HG02623 (cell line): ENCODE data around the gene ZNF592.

ENCODE experiments used
- ATAC-seq: cut with Tn5 transposase; IDR thresholded peaks from one replicate; pipeline ENCODE4 v1.9.1; 2021; ENCODE audit warnings: moderate library complexity; ENCODE audit not compliant: unreplicated experiment

ZNF592 gene

DNA sequence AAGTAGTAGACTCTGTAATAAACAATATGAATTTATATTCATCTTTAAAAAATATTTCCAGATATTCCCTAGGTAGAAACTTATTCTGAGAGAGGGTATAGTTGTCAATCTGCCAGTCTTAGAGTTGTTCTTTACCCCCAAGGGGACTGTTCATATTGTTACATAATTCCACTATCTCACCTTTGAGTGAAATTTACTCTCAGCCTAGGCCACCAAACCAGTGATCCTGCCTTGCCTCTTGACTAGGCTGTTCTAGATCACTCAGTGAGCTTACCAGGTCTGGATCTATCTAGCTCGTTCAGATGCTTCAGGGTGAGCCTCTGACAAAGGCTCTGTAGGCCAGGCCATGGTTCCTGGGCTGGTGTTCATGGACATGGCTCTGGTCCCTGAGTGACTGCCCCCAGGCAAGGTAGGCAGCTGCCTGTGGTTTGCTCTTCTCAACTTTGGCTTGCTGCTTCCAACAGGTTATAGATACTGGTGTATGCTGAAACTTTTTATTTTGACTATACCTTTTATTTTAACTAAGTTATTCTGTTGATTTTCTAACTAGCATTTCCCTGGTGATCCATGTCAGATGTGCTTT, 27.6 kb downstream of the ZNF592 start:
- ATAC-seq, result no peak

DNA sequence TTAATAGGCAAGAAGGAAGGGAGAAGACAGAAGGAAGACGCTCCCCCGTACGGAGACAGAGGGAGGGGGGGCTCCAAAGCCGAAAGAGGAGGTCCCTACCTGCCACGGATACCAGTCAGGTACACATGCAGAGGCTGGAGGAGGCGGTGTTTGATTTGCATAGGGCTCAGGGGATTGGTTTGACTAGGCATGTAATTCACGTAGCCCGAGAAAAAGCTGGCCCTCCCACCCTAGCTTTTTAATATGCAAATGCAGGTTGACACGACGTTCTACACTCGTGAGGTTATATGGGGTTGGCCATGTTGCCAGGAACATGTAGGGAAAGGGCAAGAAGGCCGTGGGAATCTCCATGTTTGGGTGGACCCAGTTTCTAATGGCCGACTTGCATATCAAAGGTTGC, 29.8 kb downstream of the ZNF592 start:
- ATAC-seq, result no peak

DNA sequence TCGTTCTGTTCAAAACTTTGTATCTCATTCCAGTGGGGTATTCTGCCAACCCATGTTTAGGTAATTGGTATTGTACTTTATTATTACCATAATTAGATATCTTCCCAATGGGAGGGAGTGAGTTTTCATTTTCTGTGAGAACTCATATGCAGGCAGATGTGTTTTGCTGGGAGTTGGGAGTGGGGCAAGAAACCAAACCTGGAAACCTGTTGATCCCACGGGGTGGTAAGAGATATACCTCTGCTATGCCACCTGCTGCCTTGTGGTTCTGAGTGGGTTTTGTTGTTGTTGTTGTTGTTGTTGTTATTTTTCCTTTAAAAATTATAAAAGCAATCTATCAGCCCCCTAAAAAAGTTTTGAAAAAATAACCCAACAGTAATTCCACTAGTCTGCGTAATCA, 32.1 kb downstream of the ZNF592 start:
- ATAC-seq, result no peak

DNA sequence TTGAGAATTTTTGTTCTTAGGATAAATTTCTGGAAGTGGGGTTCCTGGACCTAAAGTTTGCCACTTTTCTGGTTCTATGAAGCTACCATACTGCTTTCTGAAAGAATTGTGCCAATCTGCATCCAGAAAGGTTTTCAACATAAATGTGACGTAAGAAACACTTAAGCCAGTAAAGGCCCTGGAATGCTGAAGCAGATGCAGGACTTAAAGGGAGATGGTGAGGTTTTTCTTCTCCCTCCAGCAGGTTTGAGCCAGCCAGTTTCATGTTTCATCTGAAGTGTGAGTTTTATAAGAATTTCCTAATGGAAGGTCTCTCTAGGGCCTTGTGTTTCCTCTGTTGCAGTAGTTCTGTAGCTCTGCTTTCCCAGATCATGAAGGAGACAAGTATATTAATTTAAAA, 33.1 kb downstream of the ZNF592 start:
- ATAC-seq, result no peak

DNA sequence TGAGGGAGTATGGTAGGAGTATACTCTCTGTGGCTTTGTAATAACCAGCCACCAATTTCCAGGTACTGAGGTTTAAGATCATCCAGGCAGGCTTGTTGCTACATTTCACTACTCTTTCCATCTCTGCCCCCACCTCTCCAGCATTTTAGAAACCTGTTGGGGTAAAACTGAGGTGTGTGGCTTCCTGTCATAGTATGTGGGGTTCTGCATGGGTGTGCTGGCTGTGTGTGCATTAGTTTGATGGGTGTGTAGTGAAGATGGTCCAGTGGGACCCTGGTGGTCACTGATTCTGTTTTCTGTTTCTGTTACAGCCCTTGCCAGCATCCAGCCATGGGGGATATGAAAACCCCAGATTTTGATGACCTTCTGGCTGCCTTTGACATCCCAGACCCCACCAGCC, 34.0 kb downstream of the ZNF592 start:
- no peak for ATAC-seq

DNA sequence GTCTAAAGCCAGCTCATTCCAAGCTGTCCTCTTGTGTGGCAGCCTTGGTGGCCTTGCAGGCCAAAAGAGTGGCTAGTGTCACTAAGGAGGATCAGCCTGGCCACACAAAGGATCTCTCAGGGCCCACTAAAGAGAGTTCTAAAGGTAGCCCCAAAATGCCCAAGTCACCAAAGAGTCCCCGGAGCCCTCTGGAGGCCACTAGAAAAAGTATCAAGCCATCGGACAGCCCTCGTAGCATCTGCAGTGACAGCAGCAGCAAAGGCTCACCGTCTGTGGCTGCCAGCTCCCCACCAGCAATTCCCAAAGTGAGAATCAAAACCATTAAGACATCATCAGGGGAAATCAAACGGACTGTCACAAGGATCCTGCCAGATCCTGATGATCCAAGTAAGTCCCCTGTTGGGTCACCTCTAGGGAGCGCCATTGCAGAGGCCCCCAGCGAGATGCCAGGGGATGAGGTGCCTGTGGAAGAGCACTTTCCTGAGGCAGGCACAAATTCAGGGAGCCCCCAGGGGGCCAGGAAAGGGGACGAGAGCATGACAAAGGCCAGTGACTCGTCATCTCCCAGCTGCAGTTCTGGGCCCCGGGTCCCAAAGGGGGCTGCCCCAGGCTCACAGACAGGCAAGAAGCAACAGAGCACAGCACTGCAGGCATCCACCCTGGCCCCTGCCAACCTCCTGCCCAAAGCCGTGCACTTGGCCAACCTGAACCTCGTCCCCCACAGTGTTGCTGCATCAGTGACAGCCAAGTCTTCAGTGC, 35.3 kb downstream of the ZNF592 start:
- no peak for ATAC-seq

DNA sequence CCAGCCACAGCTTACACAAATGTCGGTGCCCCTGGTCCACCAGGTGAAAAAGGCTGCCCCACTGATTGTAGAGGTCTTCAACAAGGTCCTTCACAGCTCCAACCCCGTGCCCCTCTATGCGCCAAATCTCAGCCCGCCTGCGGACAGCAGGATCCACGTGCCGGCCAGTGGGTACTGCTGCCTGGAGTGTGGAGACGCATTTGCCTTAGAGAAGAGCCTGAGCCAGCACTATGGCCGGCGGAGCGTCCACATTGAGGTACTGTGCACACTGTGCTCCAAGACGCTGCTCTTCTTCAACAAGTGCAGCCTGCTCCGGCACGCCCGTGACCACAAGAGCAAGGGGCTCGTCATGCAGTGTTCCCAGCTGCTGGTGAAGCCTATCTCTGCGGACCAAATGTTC, 35.9 kb downstream of the ZNF592 start:
- no peak for ATAC-seq

DNA sequence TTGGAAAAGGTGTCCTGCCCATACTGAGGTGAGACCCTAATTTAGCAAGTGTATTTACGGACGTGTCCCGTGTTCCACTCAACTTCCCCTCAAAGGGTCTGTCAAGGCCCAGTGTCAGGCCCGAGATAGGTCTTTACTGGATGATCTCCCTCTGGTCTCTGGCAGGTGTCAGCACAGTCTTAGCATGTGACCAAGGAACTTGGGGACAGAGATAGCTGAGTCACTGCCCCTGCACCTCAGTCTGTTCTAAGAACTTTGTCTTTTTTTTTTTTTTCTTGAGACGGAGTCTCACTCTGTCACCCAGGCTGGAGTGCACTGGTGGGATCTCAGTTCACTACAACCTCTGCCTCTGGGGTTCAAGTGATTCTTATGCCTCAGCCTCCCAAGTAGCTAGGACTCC, 36.7 kb downstream of the ZNF592 start:
- no peak for ATAC-seq

DNA sequence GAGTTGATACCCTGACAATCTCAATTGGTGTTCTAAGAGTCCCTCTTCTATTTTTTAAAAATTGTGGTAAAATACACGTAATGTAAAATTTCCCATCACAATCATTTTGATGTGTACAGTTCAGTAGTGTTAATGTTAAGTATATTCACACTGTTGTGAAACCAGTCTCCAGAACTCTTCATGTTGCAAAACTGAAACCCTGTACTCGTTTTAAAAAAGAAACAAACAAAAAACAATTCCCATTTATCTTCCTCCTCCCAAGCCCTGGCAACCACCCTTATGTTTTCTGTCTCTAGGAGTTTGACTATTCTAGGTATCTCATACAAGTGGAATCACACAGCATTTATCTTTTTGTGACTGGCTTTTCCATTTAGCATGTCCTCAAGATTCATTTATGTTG, 40.1 kb downstream of the ZNF592 start:
- ATAC-seq, result no peak

DNA sequence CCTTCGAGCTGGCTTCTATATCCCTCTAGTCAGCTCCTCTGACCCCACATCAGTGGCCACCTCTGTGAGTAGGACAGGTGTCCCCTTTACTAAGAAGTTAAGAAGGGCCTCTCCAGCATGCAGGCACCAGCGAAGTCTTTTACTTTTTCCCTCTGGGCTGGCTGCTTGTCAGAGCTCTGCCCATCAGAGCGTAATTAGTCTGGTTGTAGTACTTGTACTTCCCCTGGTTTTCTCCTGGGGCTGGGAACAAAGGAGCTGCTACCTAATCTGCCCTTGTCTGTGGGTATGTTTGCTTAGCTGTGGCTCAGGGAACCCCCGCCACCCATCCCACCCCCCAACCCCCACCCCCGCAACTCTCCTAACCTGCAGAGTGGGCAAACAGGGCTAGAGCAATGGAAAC, 41.4 kb downstream of the ZNF592 start:
- ATAC-seq, result no peak

DNA sequence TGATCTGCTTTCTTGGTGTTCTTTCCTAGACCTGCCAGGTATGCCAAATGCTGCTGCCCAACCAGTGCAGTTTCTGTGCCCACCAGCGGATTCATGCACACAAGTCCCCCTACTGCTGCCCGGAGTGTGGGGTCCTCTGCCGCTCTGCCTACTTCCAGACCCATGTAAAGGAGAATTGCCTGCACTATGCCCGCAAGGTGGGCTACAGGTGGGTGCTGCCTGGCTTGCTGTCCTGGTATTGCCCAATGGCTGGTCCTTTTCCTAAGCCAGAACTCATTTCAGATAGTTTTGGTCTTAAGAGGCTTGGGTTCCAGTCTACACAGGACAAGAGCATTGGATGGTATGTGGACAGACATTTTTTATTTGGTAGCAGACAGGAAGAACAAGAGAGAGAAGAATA, 42.3 kb downstream of the ZNF592 start:
- ATAC-seq, result no peak

DNA sequence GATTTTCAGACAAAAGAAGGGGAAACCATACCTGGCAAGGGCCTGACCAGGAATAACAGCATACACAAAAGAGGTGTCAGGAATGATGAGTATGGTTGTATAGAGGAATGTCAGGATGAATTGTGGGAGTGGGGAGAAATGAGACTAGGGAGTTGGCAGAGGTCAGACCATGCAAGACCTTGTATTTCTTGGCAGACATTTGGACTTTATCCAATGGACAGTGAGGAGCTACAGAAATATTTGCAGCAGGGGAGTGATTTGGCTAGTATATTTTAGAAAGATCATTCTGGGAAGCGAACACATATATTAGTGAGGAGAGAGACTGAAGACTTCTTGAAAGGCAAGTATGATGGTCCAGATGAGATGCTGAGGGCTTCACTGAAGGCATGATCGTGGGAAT, 43.4 kb downstream of the ZNF592 start:
- ATAC-seq, result no peak

DNA sequence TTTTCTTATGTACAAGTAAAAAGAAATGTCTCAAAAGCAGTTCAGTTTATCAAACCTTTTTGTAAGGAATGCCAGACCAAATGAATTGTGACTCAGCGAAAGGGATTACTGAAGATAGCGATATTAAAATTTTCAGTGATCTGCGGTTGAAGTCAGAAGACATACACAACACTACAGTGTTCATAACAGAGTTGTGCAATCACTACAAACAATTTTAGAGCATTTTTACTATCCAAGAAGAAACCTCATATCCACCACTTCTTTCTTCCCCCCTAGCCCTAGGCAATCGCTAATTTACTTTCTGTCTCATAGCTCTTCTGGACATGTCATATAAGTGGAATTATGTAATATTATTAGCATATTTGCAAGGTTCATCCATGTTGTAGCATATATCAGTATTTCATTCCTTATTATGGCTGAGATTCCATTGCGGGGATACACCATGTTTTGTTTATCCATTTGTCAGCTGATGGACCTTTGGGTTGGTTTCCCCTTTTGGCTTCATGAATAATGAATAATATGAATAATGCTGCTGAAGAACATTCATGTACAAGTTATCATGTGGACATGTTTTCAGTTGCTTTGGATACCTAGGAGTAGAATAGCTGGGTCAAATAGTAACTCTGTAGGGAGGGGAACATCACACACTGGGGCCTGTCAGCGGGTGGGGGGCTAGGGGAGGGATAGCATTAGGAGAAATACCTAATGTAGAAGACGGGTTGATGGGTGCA, 45.2 kb downstream of the ZNF592 start:
- ATAC-seq, result no peak

DNA sequence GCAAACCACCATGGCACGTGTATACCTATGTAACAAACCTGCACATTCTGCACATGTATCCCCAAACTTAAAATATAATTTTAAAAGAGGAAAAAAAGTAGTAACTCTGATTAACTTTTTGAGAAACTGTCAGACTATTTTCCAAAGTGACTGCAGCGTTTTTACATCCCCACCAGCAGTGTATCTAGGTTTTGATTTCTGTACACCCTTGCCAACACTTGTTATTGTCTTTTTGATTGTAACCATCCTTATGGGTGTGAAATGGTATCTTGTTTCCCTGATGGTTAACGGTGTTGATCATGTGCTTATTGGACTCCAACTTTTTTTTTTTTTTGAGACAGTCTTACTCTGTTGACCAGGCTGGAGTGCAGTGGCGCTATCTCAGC, 45.8 kb downstream of the ZNF592 start:
- no peak for ATAC-seq

DNA sequence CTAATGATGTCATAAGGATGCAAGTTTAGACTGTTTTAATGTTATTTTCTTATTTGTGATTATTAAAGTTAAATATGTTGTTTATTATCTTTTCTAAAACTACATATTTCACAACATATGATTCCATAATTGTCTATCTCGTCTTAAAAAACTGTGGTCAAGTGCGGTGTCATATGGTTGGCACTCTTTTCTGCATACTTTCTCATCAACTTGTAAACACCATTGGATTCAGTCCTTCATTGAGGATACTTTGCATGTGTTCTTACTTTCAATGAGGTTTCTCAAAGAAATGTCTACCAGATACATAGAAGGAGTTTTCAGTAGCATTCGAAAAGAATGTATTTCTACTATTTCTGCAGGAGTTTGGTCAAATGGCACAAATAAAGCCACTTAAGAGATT, 46.8 kb downstream of the ZNF592 start:
- no peak for ATAC-seq

DNA sequence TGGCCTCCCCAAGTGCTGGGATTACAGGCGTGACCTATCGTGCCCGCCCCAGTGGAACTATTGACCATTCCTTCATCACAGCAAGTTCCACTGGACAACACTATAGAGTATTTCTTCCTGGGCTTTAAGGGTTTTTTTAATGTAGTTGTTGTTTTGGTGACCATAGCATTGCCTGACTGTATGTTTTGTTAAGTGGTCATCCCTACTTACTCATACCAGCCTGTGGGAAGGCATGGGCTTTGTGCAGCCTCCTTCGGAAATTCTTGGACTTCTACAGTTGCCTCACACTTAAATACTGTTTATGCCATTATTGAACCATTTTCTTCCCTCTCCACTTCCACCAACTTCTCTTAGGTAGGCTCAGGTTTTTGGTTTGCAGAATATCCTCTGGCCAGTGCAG, 48.8 kb downstream of the ZNF592 start:
- no peak for ATAC-seq

DNA sequence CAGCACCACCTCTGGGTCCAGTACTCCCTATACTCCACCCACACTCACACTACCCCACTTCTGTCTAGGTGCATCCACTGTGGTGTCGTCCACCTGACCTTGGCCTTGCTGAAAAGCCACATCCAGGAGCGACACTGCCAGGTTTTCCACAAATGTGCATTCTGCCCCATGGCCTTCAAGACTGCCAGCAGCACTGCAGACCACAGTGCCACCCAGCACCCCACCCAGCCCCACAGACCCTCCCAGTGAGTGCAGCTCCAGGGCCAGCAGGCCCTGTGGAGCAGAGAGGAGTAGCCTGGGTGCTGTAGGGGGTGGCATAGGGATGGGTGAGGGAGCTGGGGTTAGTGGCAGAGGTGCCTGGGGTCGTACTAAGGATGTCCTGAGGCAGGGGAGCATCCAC, 49.4 kb downstream of the ZNF592 start:
- no peak for ATAC-seq

DNA sequence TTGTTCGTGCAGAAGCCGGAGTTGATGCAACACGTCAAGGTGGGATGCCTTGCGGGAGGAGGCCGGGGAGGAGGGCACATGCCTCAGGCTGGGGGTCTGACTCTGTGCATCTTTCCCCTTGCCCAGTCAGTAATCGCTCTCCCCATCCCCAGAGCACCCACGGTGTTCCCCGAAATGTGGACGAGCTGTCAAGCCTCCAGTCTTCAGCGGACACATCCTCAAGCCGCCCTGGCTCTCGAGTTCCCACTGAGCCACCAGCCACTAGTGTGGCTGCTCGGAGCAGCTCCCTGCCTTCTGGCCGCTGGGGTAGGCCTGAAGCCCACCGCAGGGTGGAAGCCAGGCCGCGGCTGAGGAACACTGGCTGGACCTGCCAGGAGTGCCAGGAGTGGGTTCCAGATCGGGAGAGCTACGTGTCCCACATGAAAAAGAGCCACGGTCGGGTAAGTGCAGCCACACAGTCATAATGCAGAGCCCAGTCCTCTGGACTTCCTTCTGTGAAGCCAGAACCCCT, 50.1 kb downstream of the ZNF592 start:
- no peak for ATAC-seq

DNA sequence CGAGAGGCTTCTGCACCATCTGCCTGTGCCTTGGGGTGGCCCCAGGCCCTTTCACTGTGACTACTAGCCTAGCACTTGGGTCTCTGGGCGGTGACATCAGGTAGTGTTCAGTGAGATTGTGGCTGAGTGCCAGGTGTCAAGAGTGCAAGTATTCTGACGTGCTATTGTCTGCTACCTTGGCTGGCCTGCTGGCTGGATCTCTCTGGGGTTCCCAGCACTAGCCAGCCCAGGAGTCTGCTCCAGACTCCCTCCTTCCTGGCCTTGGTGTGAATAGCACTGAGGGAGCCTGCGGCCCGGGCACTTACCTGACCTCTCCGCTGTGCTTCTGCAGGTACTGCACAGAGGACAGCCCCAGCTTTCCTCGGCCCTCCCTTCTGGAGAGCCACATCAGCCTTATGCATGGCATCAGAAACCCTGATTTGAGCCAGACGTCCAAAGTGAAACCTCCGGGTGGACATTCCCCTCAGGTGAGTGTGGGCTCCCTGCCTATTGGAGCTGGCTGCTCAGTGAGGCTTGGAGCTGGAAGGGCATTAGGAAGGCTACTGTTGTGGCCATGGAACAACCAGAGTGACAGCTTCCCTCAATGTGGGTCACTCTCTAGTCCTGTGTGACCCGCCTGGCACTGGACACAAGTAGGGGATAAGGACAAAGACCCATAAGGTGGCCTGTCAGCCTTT, 51.3 kb downstream of the ZNF592 start:
- ATAC-seq, result no peak

DNA sequence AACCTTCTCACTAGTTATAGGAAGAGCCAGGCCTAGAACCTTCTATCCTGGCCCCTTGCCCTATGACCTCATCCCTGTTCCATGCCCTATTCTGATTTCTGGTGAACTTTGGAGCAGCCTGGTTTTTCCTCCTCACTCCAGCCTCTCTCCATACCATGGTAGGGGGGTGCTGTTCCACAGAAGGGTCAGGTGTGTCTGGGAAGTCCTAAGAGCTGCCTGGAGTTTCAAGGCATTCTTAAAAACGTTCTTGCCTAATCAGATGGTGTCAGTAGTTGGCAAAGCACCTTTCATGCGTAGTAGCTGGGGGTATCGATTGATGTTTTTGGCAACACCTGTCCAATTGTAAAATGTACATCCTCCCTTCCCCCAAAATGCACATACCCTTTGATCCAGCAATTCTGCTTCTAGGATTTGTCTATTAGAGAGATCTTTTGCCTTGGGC, 52.0 kb downstream of the ZNF592 start:
- ATAC-seq, result no peak
